Aorta (tissue), 5 donors: ENCODE measurements around the gene UQCRQ. TPM values are rescaled to one million over a fixed set of nuclear protein-coding genes. Genes with fewer than 3 reads are reported as not detected.
A peak's percentile ranks its signal among the peaks of the same experiment; 100 is the strongest.

ENCODE experiments used
- ATAC-seq: fragments of 200-7000 bp; cut with Tn5 transposase; one replicate; pipeline ENCODE4 v1.9.1; 2022; ENCODE audit warnings: moderate library complexity; ENCODE audit not compliant: low FRiP score
- DNase-seq, 2 donors: peaks; one replicate each; pipeline ENCODE4 v3.0.0-alpha.2; 2020
- H3K27ac ChIP-seq, 2 donors: one replicate each; pipeline ENCODE4 v1.5.1; 2013; ENCODE audit warnings: low read length in 2 of 2, mild to moderate bottlenecking in 2 of 2, moderate library complexity in 2 of 2, control low read depth in 1 of 2, inconsistent platforms in 1 of 2, low read depth in 1 of 2
- H3K27me3 ChIP-seq, 2 donors: one replicate each; pipeline ENCODE4 v1.6.1; 2013; ENCODE audit warnings: control low read depth in 1 of 2, low read length in 1 of 2, mild to moderate bottlenecking in 1 of 2, moderate library complexity in 1 of 2; ENCODE audit not compliant: insufficient read depth in 2 of 2, control insufficient read depth in 1 of 2
- H3K36me3 ChIP-seq, 2 donors: one replicate each; pipeline ENCODE4 v1.6.1; 2013; ENCODE audit warnings: control low read depth in 1 of 2, low read length in 1 of 2, mild to moderate bottlenecking in 1 of 2; ENCODE audit not compliant: insufficient read depth in 2 of 2, control insufficient read depth in 1 of 2
- H3K4me1 ChIP-seq, 2 donors: one replicate each; pipeline ENCODE4 v1.6.1; 2013; ENCODE audit warnings: low read length in 2 of 2, control low read depth in 1 of 2, mild to moderate bottlenecking in 1 of 2, moderate library complexity in 1 of 2; ENCODE audit not compliant: insufficient read depth in 2 of 2, control insufficient read depth in 1 of 2
- H3K4me3 ChIP-seq, 2 donors: one replicate each; pipeline ENCODE4 v1.5.1; 2013; ENCODE audit warnings: low read length in 2 of 2, control low read depth in 1 of 2, mild to moderate bottlenecking in 1 of 2
- H3K9me3 ChIP-seq: one replicate; pipeline ENCODE4 v1.6.1; 2013; ENCODE audit warnings: mild to moderate bottlenecking, low read length; ENCODE audit not compliant: control insufficient read depth
- WGBS, 2 donors: extraction: QIAGEN DNeasy Blood & Tissue Kit; methylation state at CpG; one replicate each; pipeline ENCODE4 v1.1.7; 2013; 5-methylcytosine and 5-hydroxymethylcytosine counted together
- intact Hi-C, 2 donors: fragments of 100-400 bp; cut with DNase I; formaldehyde crosslinking; loops; one replicate each; pipeline versions ENCODE4 v1.14.2 to v1.15.0; 2022
- polyA plus RNA-seq, 2 donors: library from polyadenylated mRNA; stranded (reverse); fragments of 200-250 nt; gene quantifications; one replicate each; pipeline ENCODE4 v1.2.3, GENCODE V29; 2013
- total RNA-seq, 2 donors: library from RNA; stranded (reverse); fragmentation: NEBNext Ultra II Directional; extraction: Animal tissue kit (Norgen Biotek cat#: 25700); gene quantifications; one replicate each; pipeline ENCODE4 v1.2.1, GENCODE V29; 2021
- donor health status: healthy with polysubstance abuse.
- donor health status: Bipolar disorder and iron deficiency.
- donor health status: DM: no; HTN: no; CAD: no.
- donor health status: DM: no; HTN: no; CAD: no.
- donor health status: DM: yes; HTN: yes; CAD: no.

Gene UQCRQ
- total and polyA plus RNA-seq, 4 donors, result 212 to 397 (median 249) TPM

DNA sequence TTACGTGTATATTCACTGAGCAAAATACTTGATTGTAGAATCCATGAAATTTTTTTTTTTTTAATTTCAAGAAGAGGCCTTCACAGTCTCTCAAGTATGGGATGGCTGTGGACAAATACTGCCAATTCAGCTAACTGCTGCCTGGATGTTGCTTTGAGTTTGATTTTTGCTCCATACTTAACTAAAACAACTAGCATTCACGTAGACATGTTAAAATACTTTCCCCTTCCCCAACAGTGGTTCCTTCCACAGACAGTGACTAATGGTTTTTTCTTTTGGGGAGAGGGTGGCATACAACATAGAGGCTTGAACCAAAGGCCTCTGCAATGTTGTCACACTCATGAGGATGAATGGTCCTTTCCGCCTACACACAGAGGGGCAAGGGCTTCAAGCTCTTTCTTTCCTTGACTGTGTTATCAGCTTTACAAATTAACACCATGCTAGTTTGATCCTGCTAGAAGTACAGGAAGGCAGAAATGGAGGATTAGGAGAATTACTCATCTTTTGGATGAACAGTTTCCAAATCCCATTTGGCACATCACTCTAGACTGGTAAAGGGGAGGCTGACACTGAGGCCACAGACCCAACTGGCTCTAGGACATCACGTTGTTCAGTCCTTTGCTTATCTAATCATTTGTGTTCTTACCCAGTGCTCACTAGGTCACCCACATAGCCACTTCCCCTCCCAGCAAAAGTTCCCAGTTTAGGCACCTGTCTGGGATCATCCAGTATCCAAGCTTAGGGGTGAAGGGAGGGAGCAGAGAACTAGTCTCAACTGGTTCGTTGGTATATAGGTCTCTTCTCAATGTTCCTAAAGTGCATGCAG, 5.2 kb downstream of the UQCRQ start:
- Histone ChIP-seq H3K27me3 (no peaks in the 10 kb centered on the region), H3K4me3 (no peak overlapping the region), H3K4me1 (peaks cover 0 to 9% of the 10 kb centered on the region in 2 donors), H3K27ac (no peak overlapping the region), H3K36me3 (peaks cover 0 to 1% of the 10 kb centered on the region in 2 donors), H3K9me3 (no peaks in the 10 kb centered on the region)
- intact Hi-C loops, result no loop called here
- WGBS, 2 donors, result 76 to 78% methylated on average over 5 of the region's 5 CpGs
- ATAC-seq (no peak), DNase-seq (no peak)

DNA sequence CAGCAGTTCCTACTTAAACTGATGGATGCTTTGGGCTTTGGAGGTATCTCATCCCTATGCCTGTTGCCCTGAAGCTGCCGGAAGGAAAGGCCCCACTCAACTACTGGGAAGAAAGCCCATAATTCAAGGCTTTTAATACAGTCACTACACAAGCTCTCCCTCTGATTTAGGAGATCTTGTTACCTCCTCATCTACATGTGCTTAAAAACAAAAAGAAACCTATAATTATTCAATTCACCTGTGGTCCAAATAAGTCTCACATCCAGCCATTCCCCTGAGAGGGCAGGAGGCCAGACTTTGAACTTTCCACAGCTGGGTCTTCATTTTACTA, 6.3 kb downstream of the UQCRQ start:
- intact Hi-C loops, result no loop called here
- no peaks in the 10 kb centered on the region for H3K9me3 ChIP-seq
- no peaks in the 10 kb centered on the region for H3K27me3 ChIP-seq
- DNase-seq (no peak), ATAC-seq (no peak)
- 79 to 83% methylated on average over 1 of the region's 1 CpG for WGBS, 2 donors
- H3K27ac ChIP-seq, result peak overlapping the region in 1 of 2 donors; percentile 34
- peaks cover 0 to 9% of the 10 kb centered on the region in 2 donors for H3K4me1 ChIP-seq
- peaks cover 0 to 1% of the 10 kb centered on the region in 2 donors for H3K36me3 ChIP-seq
- no peak overlapping the region for H3K4me3 ChIP-seq

DNA sequence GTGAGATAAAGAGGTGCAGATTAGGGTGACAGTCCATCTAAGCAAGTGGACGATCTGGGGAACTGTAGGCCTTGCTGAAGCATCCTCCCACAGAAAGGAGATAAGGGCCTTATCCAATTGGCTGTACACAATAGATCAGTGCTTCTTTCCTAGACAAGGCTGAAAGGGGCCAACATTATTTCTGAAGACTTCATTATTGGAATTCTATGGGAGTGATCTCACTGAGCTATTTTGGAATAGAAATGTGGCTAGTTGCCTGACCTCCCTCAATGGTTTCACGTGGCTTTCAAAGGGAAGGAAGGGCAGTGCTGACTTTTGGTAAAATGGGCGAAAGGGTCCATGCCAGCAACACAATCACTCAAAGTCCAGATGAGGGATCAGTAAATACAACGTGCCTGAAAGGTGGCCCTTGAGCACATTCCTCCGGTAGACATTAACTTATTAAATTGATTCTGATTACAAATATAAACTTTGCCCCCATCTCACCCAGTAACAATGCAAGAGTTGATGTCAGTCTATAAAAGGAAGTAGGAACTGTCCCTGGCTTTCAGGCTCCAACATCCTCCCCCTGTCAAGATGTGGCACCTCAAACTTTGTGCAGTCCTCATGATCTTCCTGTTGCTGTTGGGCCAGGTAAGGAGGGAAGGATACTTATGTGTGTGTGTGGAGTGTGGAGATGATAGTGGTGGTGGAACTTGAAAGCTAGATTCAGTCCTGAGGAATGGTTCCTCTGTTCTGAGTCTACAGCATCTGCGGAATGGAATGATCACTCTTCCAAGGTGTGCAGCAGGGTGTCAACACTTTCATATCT, 6.9 kb downstream of the UQCRQ start, which contains the start of gene LEAP2:
TSS of gene LEAP2 (plus strand) at position 550 of the 811 bp plus-strand sequence. CDS start at position 577, 27 bp downstream.
- no peaks in the 10 kb centered on the region for H3K27me3 ChIP-seq
- no peak for ATAC-seq
- no peaks in the 10 kb centered on the region for H3K9me3 ChIP-seq
- intact Hi-C loops, result no loop called here
- peaks cover 0 to 9% of the 10 kb centered on the region in 2 donors for H3K4me1 ChIP-seq
- no peak within 1 kb of the TSS for H3K4me3 ChIP-seq
- peak within 1 kb of the TSS in 1 of 2 donors; percentile 34 for H3K27ac ChIP-seq
- peaks cover 0 to 1% of the 10 kb centered on the region in 2 donors for H3K36me3 ChIP-seq
- 44 to 46% methylated on average over 6 of the region's 6 CpGs for WGBS, 2 donors
- DNase-seq, result no peak

DNA sequence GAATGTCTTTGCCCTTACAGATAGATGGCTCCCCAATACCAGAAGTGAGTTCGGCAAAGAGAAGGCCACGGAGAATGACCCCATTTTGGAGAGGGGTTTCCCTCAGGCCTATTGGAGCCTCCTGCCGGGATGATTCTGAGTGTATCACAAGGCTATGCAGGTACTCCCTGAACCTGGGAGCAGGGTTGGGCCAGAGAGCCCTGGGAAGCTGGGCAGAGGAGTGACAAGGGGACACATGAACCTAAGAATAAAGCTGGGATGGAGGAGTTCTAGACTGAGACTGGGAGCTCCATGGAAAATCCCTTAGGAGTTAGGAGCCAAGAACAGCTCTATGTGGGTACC, 7.5 kb downstream of the UQCRQ start:
- Histone ChIP-seq H3K4me1 (peaks cover 0 to 9% of the 10 kb centered on the region in 2 donors), H3K4me3 (no peak overlapping the region), H3K27ac (peak overlapping the region in 1 of 2 donors; percentile 8), H3K27me3 (no peaks in the 10 kb centered on the region), H3K9me3 (no peaks in the 10 kb centered on the region), H3K36me3 (peaks cover 0 to 1% of the 10 kb centered on the region in 2 donors)
- no peak for DNase-seq
- no peak for ATAC-seq
- 95 to 96% methylated on average over 3 of the region's 3 CpGs for WGBS, 2 donors
- intact Hi-C loops, result no loop called here

DNA sequence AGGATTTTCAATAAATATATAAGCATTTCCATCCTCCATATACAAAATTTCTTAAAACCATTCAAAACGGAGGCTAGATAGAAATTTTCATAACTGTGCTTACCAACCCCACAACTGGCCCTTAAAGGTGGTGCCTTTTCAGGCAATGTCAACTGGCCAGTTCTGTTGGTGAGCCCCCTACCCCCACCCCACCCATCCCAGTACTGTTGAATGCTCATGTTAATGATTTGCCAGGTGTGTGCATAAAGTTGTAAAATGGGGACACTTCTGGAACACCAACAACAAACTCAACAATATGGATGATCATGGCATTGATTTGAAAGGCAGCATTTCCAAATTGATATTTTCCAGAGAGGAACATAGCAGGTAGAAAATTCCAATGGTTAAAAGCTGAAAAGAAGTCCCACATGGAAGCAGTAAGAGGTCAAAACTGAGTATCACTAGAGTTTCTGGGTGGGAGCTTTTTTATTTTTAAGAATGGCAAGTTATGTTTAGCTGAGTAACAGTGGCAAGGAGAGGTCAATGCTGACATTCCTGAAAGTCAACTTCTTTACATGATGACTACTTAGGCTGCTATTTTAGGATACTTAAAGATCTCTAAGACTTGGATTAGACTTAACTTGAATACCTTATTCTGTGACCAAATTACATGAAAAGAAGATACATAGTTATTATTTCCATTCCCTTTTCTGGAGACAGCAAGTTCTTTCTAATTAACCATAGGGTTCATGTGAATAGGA, 9.7 kb downstream of the UQCRQ start:
- Histone ChIP-seq H3K4me1 (peaks cover 0 to 9% of the 10 kb centered on the region in 2 donors), H3K4me3 (no peak overlapping the region), H3K9me3 (no peaks in the 10 kb centered on the region), H3K36me3 (peaks cover 0 to 4% of the 10 kb centered on the region in 2 donors), H3K27ac (no peak overlapping the region), H3K27me3 (no peaks in the 10 kb centered on the region)
- intact Hi-C loops, result no loop called here
- DNase-seq (no peak), ATAC-seq (no peak)
- 84 to 89% methylated on average over 1 of the region's 1 CpG for WGBS, 2 donors

DNA sequence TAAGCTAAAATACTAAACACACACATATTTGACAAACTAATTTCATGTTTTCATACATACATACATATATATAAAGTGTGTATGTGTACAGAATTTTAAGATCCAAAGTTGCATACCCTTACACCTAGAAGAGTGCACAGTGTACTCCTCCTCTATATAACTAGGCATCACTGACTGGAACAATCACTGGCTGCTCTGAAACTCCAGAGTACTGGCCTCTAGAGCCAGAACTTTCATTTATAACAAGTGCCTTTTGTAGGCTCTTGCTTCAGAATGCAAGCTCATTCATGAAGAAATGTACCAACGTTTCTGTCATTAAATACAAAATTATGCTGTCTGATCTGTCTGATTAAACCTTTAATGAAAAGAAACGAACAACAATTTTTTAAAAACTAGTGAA, 11.0 kb downstream of the UQCRQ start:
- no peaks in the 10 kb centered on the region for H3K27me3 ChIP-seq
- DNase-seq, result no peak
- no peak overlapping the region for H3K27ac ChIP-seq
- no peaks in the 10 kb centered on the region for H3K9me3 ChIP-seq
- H3K4me3 ChIP-seq, result no peak overlapping the region
- H3K36me3 ChIP-seq, result peaks cover 0 to 2% of the 10 kb centered on the region in 2 donors
- H3K4me1 ChIP-seq, result peaks cover 0 to 9% of the 10 kb centered on the region in 2 donors
- intact Hi-C loops, result no loop called here
- WGBS, 2 donors, result 66 to 70% methylated on average over 2 of the region's 2 CpGs
- ATAC-seq, result no peak

DNA sequence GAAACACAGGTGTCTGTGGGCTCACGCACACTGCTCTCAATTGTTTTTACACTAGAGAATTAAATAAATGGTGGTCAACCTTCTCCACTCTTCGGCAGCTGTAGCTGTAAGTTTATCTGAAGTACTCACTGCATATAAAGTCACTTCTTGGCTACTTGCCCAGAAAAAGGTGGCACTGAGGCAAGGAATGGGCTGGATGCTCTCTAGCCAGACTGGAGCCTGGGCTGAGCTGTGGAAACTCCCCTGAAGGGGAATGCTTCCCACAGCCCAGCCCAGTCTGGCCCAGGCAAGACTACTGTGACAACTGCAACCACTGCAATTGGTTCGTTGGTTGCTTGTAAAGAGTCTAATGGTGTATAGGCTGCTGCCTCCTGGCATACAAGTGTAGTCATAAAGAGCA, 11.5 kb downstream of the UQCRQ start:
- peaks cover 0 to 5% of the 10 kb centered on the region in 2 donors for H3K4me1 ChIP-seq
- no peak overlapping the region for H3K27ac ChIP-seq
- ATAC-seq (peak; percentile 57), DNase-seq (peak in 1 of 2 donors; percentile 59)
- H3K4me3 ChIP-seq, result no peak overlapping the region
- peaks cover 0 to 2% of the 10 kb centered on the region in 2 donors for H3K36me3 ChIP-seq
- intact Hi-C loops, result no loop called here
- no peaks in the 10 kb centered on the region for H3K9me3 ChIP-seq
- no peaks in the 10 kb centered on the region for H3K27me3 ChIP-seq
- 31 to 32% methylated on average over 3 of the region's 3 CpGs for WGBS, 2 donors

DNA sequence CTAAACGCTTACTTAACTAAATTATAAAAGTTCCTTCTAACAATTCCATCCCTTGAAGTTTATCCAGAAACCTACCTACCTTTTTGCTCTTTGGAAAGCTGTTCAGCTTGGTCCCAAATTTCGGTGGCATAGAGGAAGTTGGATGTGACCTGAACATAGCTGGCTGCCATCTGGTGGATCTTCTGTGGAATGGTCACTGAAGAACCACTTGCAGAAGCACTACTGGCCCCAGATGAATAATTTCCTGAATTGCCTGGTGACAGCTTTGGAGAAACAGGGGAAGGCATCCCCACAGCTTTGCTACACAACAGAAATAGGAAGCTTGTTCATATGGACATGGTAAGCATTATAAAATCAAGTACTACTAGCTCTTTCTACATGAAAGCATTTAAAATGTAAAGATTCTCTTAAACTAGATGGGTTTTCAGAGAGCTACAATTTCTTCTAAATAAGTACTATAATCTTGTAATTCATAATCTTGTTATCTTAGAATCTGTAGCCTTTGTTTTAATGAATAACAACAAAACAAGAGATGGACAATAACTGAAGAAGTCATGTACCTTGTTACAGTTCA, 16.9 kb downstream of the UQCRQ start:
- H3K4me1 ChIP-seq, result no peaks in the 10 kb centered on the region
- no peak overlapping the region for H3K27ac ChIP-seq
- peaks cover 4 to 13% of the 10 kb centered on the region in 2 donors for H3K36me3 ChIP-seq
- peak; percentile 62 for ATAC-seq
- 37 to 39% methylated on average over 2 of the region's 2 CpGs for WGBS, 2 donors
- H3K27me3 ChIP-seq, result no peaks in the 10 kb centered on the region
- intact Hi-C loops, result no loop called here
- peak in 1 of 2 donors; percentile 51 for DNase-seq
- no peaks in the 10 kb centered on the region for H3K9me3 ChIP-seq
- H3K4me3 ChIP-seq, result no peak overlapping the region
